Stimulated activated CD4-positive, alpha-beta T cell treated with anti-CD3 and anti-CD28 coated beads, Interleukin-12 subunit alpha, Interleukin-12 subunit beta, amount 100 ng/mL, for 4 hours (primary cell): ENCODE results near the gene RASAL2.
"Not testable (repeated sequence)": the region's sequence is repeated elsewhere in the genome, so short reads cannot be mapped to it uniquely, and the experiment has no call there.

Source experiments
- DNase-seq: peaks from one replicate; pipeline ENCODE4 v3.0.0-alpha.2; 2020

Gene RASAL2

GRCh38 chr1:178120520-178121052 lies 26.7 kb downstream of the RASAL2 start:
- not testable (repeated sequence) for DNase-seq

GRCh38 chr1:178121883-178122282 lies 28.0 kb downstream of the RASAL2 start:
- no peak for DNase-seq

GRCh38 chr1:178122283-178122682 lies 28.4 kb downstream of the RASAL2 start:
- DNase-seq = no peak

- no peak for DNase-seq
Observed at GRCh38 chr1:178124115-178124514, 30.2 kb downstream of the RASAL2 start.

- no peak for DNase-seq
Observed at GRCh38 chr1:178126261-178126660, 32.4 kb downstream of the RASAL2 start.

GRCh38 chr1:178126741-178127185 lies 32.9 kb downstream of the RASAL2 start:
- no peak for DNase-seq

- DNase-seq = no peak
Observed at GRCh38 chr1:178127482-178128191, 33.7 kb downstream of the RASAL2 start.

GRCh38 chr1:178133239-178133989 lies 39.5 kb downstream of the RASAL2 start:
- no peak for DNase-seq

GRCh38 chr1:178134061-178134460 lies 40.2 kb downstream of the RASAL2 start:
- DNase-seq = no peak

- no peak for DNase-seq
Observed at GRCh38 chr1:178137238-178137637, 43.3 kb downstream of the RASAL2 start.

GRCh38 chr1:178142806-178143205 lies 48.9 kb downstream of the RASAL2 start:
- no peak for DNase-seq

GRCh38 chr1:178143730-178144690 lies 50.1 kb downstream of the RASAL2 start:
- no peak for DNase-seq

GRCh38 chr1:178145605-178146004 lies 51.7 kb downstream of the RASAL2 start:
- DNase-seq = no peak

- DNase-seq = no peak
Observed at GRCh38 chr1:178146436-178146835, 52.5 kb downstream of the RASAL2 start.

GRCh38 chr1:178150610-178151009 lies 56.7 kb downstream of the RASAL2 start:
- no peak for DNase-seq

- DNase-seq = no peak
Observed at GRCh38 chr1:178151831-178152230, 57.9 kb downstream of the RASAL2 start.

- no peak for DNase-seq
Observed at GRCh38 chr1:178155481-178156255, 61.8 kb downstream of the RASAL2 start.

- no peak for DNase-seq
Observed at GRCh38 chr1:178160736-178161475, 67.0 kb downstream of the RASAL2 start.

- DNase-seq = no peak
Observed at GRCh38 chr1:178161516-178161915, 67.6 kb downstream of the RASAL2 start.

GRCh38 chr1:178165196-178165595 lies 71.3 kb downstream of the RASAL2 start:
- DNase-seq = no peak

- DNase-seq = no peak
Observed at GRCh38 chr1:178166429-178167024, 72.6 kb downstream of the RASAL2 start.
